Adipocyte (in vitro differentiated cells): ENCODE measurements around the gene DMBT1.
"Not testable (repeated sequence)": the region's sequence is repeated elsewhere in the genome, so short reads cannot be mapped to it uniquely, and the experiment has no call there.

Experiments
- DNase-seq: peaks from one replicate; pipeline ENCODE4 v3.0.0-alpha.2; 2015; ENCODE audit warnings: low read depth
- H3K27me3 ChIP-seq: replicated peaks from 2 replicates; pipeline ENCODE4 v1.7.0; 2013; ENCODE audit warnings: mild to moderate bottlenecking, low read length, moderate library complexity; ENCODE audit not compliant: control insufficient read depth, insufficient read depth
- H3K36me3 ChIP-seq: 2 replicates; pipeline ENCODE4 v1.7.0; 2013; ENCODE audit warnings: low read length, mild to moderate bottlenecking, moderate library complexity; ENCODE audit not compliant: control insufficient read depth, insufficient read depth, severe bottlenecking
- H3K4me1 ChIP-seq: 2 replicates; pipeline ENCODE4 v1.7.0; 2013; ENCODE audit warnings: mild to moderate bottlenecking, low read length, moderate library complexity; ENCODE audit not compliant: control insufficient read depth, insufficient read depth
- H3K4me3 ChIP-seq: 2 replicates; pipeline ENCODE4 v1.7.0; 2013; ENCODE audit warnings: mild to moderate bottlenecking, low read length, moderate library complexity
- H3K9ac ChIP-seq: 2 replicates; pipeline ENCODE4 v1.7.0; 2013; ENCODE audit warnings: mild to moderate bottlenecking, low read length, moderate library complexity
- H3K9me3 ChIP-seq: 2 replicates; pipeline ENCODE4 v1.7.0; 2013; ENCODE audit warnings: mild to moderate bottlenecking, low read length, moderate library complexity; ENCODE audit not compliant: control insufficient read depth

DMBT1 gene

DNA sequence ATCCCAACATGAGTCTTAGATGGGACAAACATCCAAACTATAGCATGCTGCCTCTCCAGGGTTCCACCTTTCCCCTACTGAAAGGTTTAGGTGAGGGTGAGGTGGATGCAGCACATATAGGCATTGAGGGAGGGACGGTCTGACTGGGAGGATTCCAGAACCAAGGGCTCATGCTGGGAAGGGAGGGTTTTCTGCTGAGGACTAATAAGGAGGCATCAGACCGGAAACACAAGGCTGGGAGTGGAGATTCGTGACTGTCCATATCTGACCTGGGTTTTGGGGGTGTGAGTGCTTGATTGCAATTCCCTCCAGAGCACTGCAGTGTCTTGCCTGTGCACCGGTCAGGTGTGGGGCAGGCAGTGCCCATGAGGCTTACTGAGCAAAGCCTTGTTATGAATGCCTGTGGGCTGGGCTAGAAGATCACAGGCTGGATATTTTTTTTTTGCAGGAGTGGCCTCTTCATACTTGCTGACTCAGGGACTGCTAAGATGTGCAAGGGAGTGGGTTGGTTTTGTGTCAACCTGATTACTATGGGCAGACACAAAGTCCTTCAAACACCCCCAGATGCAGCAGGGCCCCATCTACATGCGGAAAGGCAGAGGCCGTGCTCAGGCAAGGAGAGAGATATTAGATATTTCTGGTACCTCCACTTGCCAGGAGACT, 26.7 kb downstream of the DMBT1 start:
- H3K27me3 ChIP-seq = peaks cover 7% of the 10 kb centered on the region
- H3K36me3 ChIP-seq = no peaks in the 10 kb centered on the region
- H3K4me1 ChIP-seq = no peaks in the 10 kb centered on the region
- H3K9me3 ChIP-seq = no peaks in the 10 kb centered on the region
- no peak for DNase-seq
- no peak overlapping the region for H3K4me3 ChIP-seq
- H3K9ac ChIP-seq = no peak overlapping the region

DNA sequence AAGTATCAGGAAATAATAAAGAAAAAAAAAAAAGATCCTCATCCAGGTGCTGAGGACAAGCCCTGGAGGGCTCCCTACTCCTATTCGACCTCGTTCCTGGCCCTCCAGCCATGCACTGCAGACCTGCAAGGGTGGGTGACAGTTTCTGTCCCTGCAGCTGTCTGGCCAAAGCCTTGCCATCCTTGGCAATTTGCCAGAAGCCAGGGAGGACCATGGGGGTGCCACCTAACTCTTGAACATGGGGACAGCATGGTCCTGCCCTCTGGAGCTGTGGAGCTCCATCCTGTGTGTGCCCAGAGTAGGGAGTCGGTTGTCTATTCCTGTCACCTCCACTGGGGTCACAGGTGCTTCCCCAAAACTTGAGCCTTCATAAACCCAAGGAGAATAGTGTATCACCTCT, 27.8 kb downstream of the DMBT1 start:
- DNase-seq = no peak
- H3K9me3 ChIP-seq = no peaks in the 10 kb centered on the region

DNA sequence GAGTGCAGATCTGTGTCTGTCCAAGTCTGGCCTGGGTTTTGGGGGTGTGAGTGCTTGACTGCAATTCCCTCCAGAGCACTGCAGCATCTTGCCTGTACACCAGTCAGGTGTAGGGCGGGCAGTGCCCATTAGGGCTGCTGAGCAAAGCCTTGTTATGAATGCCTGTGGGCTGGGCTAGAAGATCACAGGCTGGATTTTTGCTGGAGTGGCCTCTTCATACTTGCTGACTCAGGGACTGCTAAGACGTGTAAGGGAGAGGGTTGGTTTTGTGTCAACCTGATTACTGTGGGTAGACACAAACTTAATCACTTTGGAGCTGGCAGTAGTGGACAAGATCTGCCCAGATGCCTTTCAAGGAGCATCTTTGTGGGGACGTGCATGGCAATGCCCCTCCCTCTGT, 29.6 kb downstream of the DMBT1 start:
- no peak overlapping the region for H3K9ac ChIP-seq
- H3K4me1 ChIP-seq = no peaks in the 10 kb centered on the region
- no peak overlapping the region for H3K4me3 ChIP-seq
- peaks cover 7% of the 10 kb centered on the region for H3K27me3 ChIP-seq
- H3K36me3 ChIP-seq = no peaks in the 10 kb centered on the region
- no peaks in the 10 kb centered on the region for H3K9me3 ChIP-seq
- no peak for DNase-seq

More for the DNA sequence above, 27.8 kb downstream of the DMBT1 start:
- peaks cover 7% of the 10 kb centered on the region for H3K27me3 ChIP-seq
- H3K36me3 ChIP-seq = no peaks in the 10 kb centered on the region
- no peaks in the 10 kb centered on the region for H3K4me1 ChIP-seq
- H3K4me3 ChIP-seq = no peak overlapping the region
- H3K9ac ChIP-seq = no peak overlapping the region

DNA sequence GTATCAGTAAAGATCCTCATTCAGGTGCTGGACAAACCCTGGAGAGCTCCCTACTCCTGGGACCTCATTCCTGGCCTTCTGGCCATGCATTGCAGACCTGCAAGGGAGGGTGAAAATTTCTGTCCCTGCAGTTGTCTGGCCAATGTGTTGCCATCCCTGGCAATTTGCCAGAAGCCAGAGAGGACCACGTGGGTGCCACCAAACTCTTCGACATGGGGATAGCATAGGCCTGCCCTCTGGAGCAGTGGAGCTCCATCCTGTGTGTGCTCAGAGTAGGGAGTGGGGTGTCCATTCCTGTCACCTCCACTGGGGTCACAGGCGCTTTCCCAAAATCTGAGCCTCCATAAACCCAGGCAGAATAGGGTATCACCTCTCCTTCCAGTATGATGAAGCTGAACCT, 31.2 kb downstream of the DMBT1 start:
- no peak overlapping the region for H3K9ac ChIP-seq
- H3K9me3 ChIP-seq = no peaks in the 10 kb centered on the region
- no peak for DNase-seq
- no peak overlapping the region for H3K4me3 ChIP-seq
- H3K36me3 ChIP-seq = no peaks in the 10 kb centered on the region
- H3K27me3 ChIP-seq = peaks cover 5% of the 10 kb centered on the region
- H3K4me1 ChIP-seq = no peaks in the 10 kb centered on the region

DNA sequence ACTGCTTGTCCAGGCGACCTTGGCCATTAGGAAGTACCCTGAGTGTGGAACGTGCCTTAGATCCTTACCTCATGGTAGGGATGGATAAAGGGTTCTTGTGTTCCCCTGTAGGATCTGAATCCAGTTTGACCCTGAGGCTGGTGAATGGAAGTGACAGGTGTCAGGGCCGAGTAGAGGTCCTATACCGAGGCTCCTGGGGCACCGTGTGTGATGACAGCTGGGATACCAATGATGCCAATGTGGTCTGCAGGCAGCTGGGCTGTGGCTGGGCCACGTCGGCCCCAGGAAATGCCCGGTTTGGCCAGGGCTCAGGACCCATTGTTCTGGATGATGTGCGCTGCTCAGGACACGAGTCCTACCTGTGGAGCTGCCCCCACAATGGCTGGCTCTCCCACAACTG, 31.6 kb downstream of the DMBT1 start:
- Histone ChIP-seq H3K27me3 (peaks cover 5% of the 10 kb centered on the region), H3K36me3 (no peaks in the 10 kb centered on the region), H3K4me3 (no peak overlapping the region), H3K4me1 (no peaks in the 10 kb centered on the region), H3K9me3 (no peaks in the 10 kb centered on the region), H3K9ac (no peak overlapping the region)
- no peak for DNase-seq

DNA sequence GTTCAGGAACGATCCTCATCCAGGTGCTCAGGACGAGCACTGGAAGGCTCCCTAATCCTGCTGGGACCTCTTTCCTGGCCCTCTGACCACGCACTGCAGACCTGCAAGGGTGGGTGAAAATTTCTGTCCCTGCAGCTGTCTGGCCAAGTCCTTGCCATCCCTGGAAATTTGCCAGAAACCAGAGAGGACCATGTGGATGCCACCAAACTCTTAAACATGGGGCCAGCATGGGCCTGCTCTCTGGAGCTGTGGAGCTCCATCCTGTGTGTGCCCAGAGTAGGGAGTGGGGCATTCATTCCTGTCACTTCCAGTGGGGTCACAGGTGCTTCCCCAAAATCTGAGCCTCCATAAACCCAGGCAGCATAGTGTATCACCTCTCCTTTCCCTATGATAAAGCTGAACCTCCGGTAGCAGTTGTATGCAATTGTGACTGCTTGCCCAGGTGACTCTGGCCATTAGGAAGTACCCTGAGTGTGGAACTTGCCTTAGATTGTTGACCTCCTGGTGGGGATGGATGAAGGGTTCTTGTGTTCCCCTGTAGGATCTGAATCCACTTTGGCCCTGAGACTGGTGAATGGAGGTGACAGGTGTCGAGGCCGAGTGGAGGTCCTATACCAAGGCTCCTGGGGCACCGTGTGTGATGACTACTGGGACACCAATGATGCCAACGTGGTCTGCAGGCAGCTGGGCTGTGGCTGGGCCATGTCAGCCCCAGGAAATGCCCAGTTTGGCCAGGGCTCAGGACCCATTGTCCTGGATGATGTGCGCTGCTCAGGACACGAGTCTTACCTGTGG, 57.1 kb downstream of the DMBT1 start:
- Histone ChIP-seq H3K4me1 (no peaks in the 10 kb centered on the region), H3K27me3 (no peaks in the 10 kb centered on the region), H3K9me3 (peaks cover 6% of the 10 kb centered on the region), H3K9ac (no peak overlapping the region), H3K36me3 (no peaks in the 10 kb centered on the region), H3K4me3 (no peak overlapping the region)
- DNase-seq = no peak

DNA sequence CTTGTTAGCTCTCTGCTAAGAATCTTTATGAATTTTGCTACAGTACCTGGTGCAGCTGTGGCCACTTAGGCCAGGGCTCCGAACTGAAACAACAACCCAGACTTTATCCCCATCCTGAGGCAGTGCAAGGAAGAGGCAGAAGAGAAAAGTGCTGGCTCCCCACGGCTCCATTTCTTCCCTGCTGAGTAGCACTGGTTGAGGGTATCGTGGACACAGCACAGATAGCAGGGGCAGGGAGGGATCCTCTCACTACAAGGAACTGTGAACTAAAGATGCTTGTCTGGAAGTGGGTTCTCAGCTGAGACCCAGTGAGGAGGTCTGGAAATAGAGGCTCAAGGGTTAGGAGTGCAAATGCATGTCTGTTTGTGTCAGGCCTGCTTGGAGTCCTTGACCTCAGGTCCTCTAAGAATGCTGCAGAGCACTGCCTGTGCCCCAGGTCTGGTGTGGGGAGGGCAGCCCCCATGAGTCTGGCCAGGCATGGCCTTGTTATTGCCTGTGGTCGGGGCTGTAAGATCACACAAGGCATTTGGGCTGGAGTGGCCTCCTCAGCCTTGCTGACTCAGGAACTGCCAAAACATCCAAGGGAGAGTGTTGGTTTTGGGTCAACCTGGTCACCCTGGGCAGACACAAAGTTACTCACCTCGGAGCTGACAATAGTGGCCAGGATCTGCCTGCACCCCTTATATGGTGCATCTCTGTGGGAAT, 58.1 kb downstream of the DMBT1 start:
- H3K4me3 ChIP-seq = no peak overlapping the region
- no peak overlapping the region for H3K9ac ChIP-seq
- no peak for DNase-seq
- H3K4me1 ChIP-seq = no peaks in the 10 kb centered on the region
- no peaks in the 10 kb centered on the region for H3K27me3 ChIP-seq
- H3K9me3 ChIP-seq = peaks cover 14% of the 10 kb centered on the region
- no peaks in the 10 kb centered on the region for H3K36me3 ChIP-seq

DNA sequence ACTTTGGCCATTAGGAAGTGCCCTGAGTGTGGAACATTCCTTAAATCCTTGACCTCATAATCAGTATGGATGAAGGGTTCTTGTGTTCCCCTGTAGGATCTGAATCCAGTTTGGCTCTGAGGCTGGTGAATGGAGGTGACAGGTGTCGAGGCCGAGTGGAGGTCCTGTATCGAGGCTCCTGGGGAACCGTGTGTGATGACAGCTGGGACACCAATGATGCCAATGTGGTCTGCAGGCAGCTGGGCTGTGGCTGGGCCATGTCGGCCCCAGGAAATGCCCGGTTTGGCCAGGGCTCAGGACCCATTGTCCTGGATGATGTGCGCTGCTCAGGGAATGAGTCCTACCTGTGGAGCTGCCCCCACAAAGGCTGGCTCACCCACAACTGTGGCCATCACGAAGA, 60.4 kb downstream of the DMBT1 start:
- peaks cover 14% of the 10 kb centered on the region for H3K9me3 ChIP-seq
- not testable (repeated sequence) for H3K4me1 ChIP-seq, H3K27me3 ChIP-seq, H3K9ac ChIP-seq, H3K36me3 ChIP-seq, H3K4me3 ChIP-seq, DNase-seq

DNA sequence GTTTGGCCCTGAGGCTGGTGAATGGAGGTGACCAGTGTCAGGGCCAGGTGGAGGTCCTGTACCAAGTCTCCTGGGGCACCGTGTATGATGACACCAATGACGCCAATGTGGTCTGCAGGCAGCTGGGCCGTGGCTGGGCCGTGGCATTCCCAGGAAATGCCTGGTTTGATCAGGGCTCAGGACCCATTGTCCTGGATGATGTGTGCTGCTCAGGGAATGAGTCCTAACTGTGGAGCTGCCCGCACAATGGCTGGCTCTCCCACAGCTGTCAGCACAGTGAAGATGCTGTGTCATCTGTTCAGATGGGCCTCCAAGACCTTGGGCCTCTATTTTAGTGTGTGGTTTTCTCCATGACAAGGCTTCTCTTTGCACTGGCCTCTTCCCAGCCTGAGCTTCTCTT, 64.0 kb downstream of the DMBT1 start:
- Histone ChIP-seq H3K27me3 (no peaks in the 10 kb centered on the region), H3K36me3 (no peaks in the 10 kb centered on the region), H3K9me3 (peaks cover 14% of the 10 kb centered on the region), H3K4me3 (no peak overlapping the region), H3K9ac (no peak overlapping the region), H3K4me1 (no peaks in the 10 kb centered on the region)
- DNase-seq = no peak

DNA sequence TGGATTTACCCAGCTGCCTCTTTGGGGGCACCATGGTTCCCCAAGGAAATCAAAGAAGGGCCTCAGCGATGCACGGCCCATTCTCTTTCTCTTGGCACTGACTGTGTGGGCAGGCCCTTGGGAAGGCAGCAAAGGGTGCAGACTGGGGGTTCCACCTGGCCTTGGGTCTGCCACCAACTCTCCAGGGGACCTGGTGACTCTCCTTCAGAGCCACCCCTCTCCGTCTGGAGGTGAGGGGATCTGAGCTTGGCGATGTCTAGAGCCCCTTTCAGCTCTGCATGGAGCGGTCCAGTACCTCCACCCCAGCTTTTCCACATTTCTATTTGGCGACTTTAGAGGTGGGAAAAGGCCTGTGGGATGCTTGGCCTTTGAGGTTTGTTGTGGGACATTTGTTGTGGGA, 70.0 kb downstream of the DMBT1 start:
- H3K9ac ChIP-seq = no peak overlapping the region
- H3K36me3 ChIP-seq = no peaks in the 10 kb centered on the region
- no peak for DNase-seq
- H3K4me3 ChIP-seq = no peak overlapping the region
- H3K4me1 ChIP-seq = no peaks in the 10 kb centered on the region
- H3K9me3 ChIP-seq = no peaks in the 10 kb centered on the region
- H3K27me3 ChIP-seq = peaks cover 11% of the 10 kb centered on the region

DNA sequence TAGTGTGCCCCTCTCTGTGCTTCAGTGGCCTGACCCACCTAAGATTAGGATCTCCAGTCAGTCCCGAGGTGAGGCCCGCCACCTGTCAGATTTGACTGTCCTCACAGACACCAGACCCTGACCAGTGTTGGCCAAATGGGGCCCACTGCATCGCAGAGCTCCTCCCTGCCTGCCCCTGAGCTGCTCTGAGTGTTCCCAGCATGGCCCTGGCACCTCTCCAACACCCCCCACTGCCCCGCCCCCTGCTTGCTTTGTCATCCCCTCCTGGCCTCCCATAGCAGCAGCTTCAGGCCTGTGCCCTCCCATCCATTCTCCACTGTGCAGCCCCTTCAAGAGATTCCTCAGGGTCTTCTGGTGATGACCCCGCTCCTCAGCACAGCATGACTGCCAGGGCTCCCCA, 71.5 kb downstream of the DMBT1 start:
- Histone ChIP-seq H3K9ac (no peak overlapping the region), H3K27me3 (peaks cover 11% of the 10 kb centered on the region), H3K9me3 (no peaks in the 10 kb centered on the region), H3K4me3 (no peak overlapping the region), H3K4me1 (no peaks in the 10 kb centered on the region), H3K36me3 (no peaks in the 10 kb centered on the region)
- DNase-seq = no peak
